ENCODE results near the gene RIMOC1. TPM values are rescaled to one million over a fixed set of nuclear protein-coding genes. Genes with fewer than 3 reads are reported as not detected.

RIMOC1 gene
- total and polyA plus RNA-seq, 2 of the 8 experiments (the other 6 are each of a cell fraction or from before 2014, with no cell fraction given), result 20.6 to 35.1 TPM

- TF ChIP-seq CTCF (IDR thresholded peaks at IDR 0.05; ENCODE audit: control extremely low read depth in 1 of 3, insufficient read depth in 1 of 3, low read depth in 1 of 3, low read length in 3 of 3) (no peak), POU5F1 (IDR thresholded peaks at IDR 0.05; ENCODE audit: low read depth, low read length) (no peak), GTF2F1 (IDR thresholded peaks at IDR 0.05; ENCODE audit: borderline replicate concordance, low read depth, low read length) (no peak), CBX8 (IDR thresholded peaks at IDR 0.05; ENCODE audit: borderline replicate concordance, low read depth, low read length) (no peak)
Measured at GRCh38 chr5:41951224-41951623, 47.1 kb downstream of the RIMOC1 start (continued).

Other genes with a start within 250 kb of the RIMOC1 start
- 25.8 and 28.2 TPM in 2 replicates for gene OXCT1, start 33.9 kb upstream of the RIMOC1 start, total RNA-seq (2021; fragmentation: NEBNext Ultra II Directional; extraction: Animal tissue kit (Norgen Biotek cat#: 25700))
- gene OXCT1, start 33.9 kb upstream of the RIMOC1 start, polyA plus RNA-seq (2011; rRNA removed), result 5.2 and 10.1 TPM in 2 replicates
- gene FBXO4, start 20.9 kb downstream of the RIMOC1 start, total RNA-seq (2021; fragmentation: NEBNext Ultra II Directional; extraction: Animal tissue kit (Norgen Biotek cat#: 25700)), result 0.57 and 0.88 TPM in 2 replicates
- 0.44 and 0.60 TPM in 2 replicates for gene FBXO4, start 20.9 kb downstream of the RIMOC1 start, polyA plus RNA-seq (2011; rRNA removed)

Measured in H1 (cell line).